Measurements from ENCODE around the gene CGB1. TPM values are rescaled to one million over a fixed set of nuclear protein-coding genes. Genes with fewer than 3 reads are reported as not detected.

CGB1 gene
- total RNA-seq, 1 experiment from 2014 or later = not detected

DNA sequence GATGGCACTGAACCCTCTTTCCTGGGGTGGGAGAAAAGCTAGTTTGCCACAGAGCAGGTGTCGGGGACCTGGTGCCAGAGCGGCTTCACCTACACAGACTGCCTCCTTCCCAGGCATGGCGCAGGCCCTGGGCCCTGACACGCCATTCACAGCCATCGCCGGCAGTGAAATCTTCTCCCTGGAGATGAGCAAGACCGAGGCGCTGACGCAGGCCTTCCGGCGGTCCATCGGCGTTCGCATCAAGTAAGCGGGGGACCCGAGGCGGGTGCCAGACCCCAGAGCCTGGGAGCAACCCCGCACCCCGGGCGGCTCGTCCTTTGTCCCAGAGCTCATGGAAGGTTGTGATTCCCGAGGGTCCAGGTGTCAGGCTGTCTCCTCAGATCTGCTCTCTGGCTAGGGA is 29.8 kb downstream of the CGB1 start:
- no peaks in the 10 kb centered on the region for H3K9me3 ChIP-seq
- TF ChIP-seq, protein P1, sequence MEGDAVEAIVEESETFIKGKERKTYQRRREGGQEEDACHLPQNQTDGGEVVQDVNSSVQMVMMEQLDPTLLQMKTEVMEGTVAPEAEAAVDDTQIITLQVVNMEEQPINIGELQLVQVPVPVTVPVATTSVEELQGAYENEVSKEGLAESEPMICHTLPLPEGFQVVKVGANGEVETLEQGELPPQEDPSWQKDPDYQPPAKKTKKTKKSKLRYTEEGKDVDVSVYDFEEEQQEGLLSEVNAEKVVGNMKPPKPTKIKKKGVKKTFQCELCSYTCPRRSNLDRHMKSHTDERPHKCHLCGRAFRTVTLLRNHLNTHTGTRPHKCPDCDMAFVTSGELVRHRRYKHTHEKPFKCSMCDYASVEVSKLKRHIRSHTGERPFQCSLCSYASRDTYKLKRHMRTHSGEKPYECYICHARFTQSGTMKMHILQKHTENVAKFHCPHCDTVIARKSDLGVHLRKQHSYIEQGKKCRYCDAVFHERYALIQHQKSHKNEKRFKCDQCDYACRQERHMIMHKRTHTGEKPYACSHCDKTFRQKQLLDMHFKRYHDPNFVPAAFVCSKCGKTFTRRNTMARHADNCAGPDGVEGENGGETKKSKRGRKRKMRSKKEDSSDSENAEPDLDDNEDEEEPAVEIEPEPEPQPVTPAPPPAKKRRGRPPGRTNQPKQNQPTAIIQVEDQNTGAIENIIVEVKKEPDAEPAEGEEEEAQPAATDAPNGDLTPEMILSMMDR (IDR thresholded peaks at IDR 0.05; ENCODE audit: insufficient read depth in 1 of 2, low read depth in 1 of 2, low read length in 1 of 2, severe bottlenecking in 1 of 2, unreplicated experiment in 1 of 2) = no peak
- CTCF ChIA-PET = interaction anchor here (1.4 kb wide), 1 partner anchor 91 kb away, joined by 3 read pairs; no protein-coding TSS in a partner anchor
- no peak overlapping the region for H3K4me3 ChIP-seq (ENCODE audit: low read depth, low read length)
- no TSS peak for BruUV-seq (replicated peaks)
- no peak for DNase-seq
- H3K27ac Mint-ChIP-seq (ENCODE audit: unreplicated experiment) = no peak overlapping the region
- intact Hi-C loops (cut with micrococcal nuclease; ENCODE audit: unreplicated experiment) = no loop called here
- H3K4me3 Mint-ChIP-seq (ENCODE audit: unreplicated experiment) = no peak overlapping the region
- H3K27me3 ChIP-seq (replicated peaks; ENCODE audit: control insufficient read depth, insufficient read depth, low read length) = no peaks in the 10 kb centered on the region
- no peaks in the 10 kb centered on the region for H3K4me1 ChIP-seq
- H3K9me3 Mint-ChIP-seq (ENCODE audit: unreplicated experiment) = no peaks in the 10 kb centered on the region
- no peaks in the 10 kb centered on the region for H3K4me1 Mint-ChIP-seq (ENCODE audit: low read depth, unreplicated experiment)
- peaks cover 1% of the 10 kb centered on the region; the same call in 1 of the 2 replicates for H3K36me3 ChIP-seq (ENCODE audit: control insufficient read depth, insufficient read depth, low read length)
- POLR2A ChIA-PET = no interaction called here
- peaks cover 62% of the 10 kb centered on the region for H3K36me3 Mint-ChIP-seq (ENCODE audit: insufficient read depth, unreplicated experiment)
- no peaks in the 10 kb centered on the region for H3K27me3 Mint-ChIP-seq (ENCODE audit: insufficient read depth, unreplicated experiment)

DNA sequence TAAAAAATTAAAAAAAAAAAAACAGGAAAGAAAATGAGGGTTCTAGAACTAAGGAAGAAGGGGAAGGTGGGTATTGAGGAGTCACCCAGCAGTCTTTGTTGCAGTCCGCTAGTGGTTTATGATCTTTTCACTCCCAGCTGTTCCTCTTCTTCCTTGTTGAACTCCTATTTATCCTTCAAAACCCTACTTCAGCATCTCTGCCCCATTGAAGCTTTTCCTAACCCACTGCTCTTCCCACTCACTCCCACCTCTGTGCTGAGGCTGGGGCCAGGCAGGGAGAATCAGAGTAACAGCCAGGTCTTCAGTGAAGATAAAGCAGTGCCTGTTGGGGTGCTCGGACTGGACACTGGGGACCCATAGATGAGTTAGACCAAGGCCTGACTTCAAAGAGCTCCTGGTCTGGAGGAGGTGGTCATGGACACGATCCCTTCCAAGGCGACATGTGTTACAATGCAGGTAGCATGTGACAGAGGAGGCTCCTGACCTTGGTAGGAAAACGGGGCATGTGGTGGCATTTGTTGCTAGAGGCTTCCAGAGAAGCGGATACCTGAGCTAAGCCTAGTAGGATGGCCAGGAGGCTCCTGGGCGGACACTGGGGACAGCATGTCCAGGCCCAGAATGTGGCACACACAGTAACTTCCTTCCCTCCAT is 31.6 kb downstream of the CGB1 start:
- TF ChIP-seq, protein P1 (IDR thresholded peaks at IDR 0.05; ENCODE audit: insufficient read depth in 1 of 2, low read depth in 1 of 2, low read length in 1 of 2, severe bottlenecking in 1 of 2, unreplicated experiment in 1 of 2) = no peak
- Histone ChIP-seq H3K4me3 (ENCODE audit: low read depth, low read length) (no peak overlapping the region), H3K4me1 (no peaks in the 10 kb centered on the region), H3K27me3 (replicated peaks; ENCODE audit: control insufficient read depth, insufficient read depth, low read length) (no peaks in the 10 kb centered on the region), H3K9me3 (no peaks in the 10 kb centered on the region), H3K36me3 (ENCODE audit: control insufficient read depth, insufficient read depth, low read length) (peaks cover 1% of the 10 kb centered on the region; the same call in 1 of the 2 replicates)
- CTCF ChIA-PET = no interaction called here
- H3K9me3 Mint-ChIP-seq (ENCODE audit: unreplicated experiment) = no peaks in the 10 kb centered on the region
- POLR2A ChIA-PET = no interaction called here
- no peak for DNase-seq
- H3K4me1 Mint-ChIP-seq (ENCODE audit: low read depth, unreplicated experiment) = no peaks in the 10 kb centered on the region
- H3K27me3 Mint-ChIP-seq (ENCODE audit: insufficient read depth, unreplicated experiment) = no peaks in the 10 kb centered on the region
- H3K4me3 Mint-ChIP-seq (ENCODE audit: unreplicated experiment) = no peak overlapping the region
- peaks cover 66% of the 10 kb centered on the region for H3K36me3 Mint-ChIP-seq (ENCODE audit: insufficient read depth, unreplicated experiment)
- intact Hi-C loops (cut with micrococcal nuclease; ENCODE audit: unreplicated experiment) = no loop called here
- no TSS peak for BruUV-seq (replicated peaks)
- no peak overlapping the region for H3K27ac Mint-ChIP-seq (ENCODE audit: unreplicated experiment)

DNA sequence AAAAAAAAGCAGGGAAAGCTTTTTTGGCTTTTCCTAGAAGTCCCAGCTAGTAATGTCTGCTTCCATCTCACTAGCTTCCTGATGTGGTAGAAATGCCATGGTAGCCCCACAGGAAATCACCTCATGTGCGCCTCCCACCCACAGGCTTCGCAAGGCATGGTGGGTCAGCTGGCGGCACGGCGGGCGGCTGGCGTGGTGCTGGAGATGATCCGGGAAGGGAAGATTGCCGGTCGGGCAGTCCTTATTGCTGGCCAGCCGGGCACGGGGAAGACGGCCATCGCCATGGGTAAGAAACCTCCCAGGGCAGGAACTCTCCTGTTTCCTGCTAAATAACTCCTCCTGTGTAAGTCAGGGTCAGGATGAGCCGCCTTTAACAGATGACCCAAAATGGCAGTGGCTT is 32.6 kb downstream of the CGB1 start:
- H3K27me3 Mint-ChIP-seq (ENCODE audit: insufficient read depth, unreplicated experiment) = no peaks in the 10 kb centered on the region
- ChIA-PET CTCF (interaction anchor here (0.5 to 0.6 kb wide), 2 partner anchors 124 to 126 kb away, joined by 3 read pairs; no protein-coding TSS in a partner anchor), POLR2A (interaction anchor here (0.7 kb wide), 1 partner anchor 124 kb away, joined by 3 read pairs; no protein-coding TSS in a partner anchor)
- H3K4me3 ChIP-seq (ENCODE audit: low read depth, low read length) = no peak overlapping the region
- H3K9me3 Mint-ChIP-seq (ENCODE audit: unreplicated experiment) = no peaks in the 10 kb centered on the region
- no peak overlapping the region for H3K4me3 Mint-ChIP-seq (ENCODE audit: unreplicated experiment)
- intact Hi-C loops (cut with micrococcal nuclease; ENCODE audit: unreplicated experiment) = no loop called here
- H3K36me3 Mint-ChIP-seq (ENCODE audit: insufficient read depth, unreplicated experiment) = peaks cover 67% of the 10 kb centered on the region
- TF ChIP-seq, protein P1 (IDR thresholded peaks at IDR 0.05; ENCODE audit: insufficient read depth in 1 of 2, low read depth in 1 of 2, low read length in 1 of 2, severe bottlenecking in 1 of 2, unreplicated experiment in 1 of 2) = no peak
- H3K27me3 ChIP-seq (replicated peaks; ENCODE audit: control insufficient read depth, insufficient read depth, low read length) = no peaks in the 10 kb centered on the region
- no peaks in the 10 kb centered on the region for H3K4me1 ChIP-seq
- no TSS peak for BruUV-seq (replicated peaks)
- no peaks in the 10 kb centered on the region for H3K4me1 Mint-ChIP-seq (ENCODE audit: low read depth, unreplicated experiment)
- DNase-seq = no peak
- no peaks in the 10 kb centered on the region for H3K9me3 ChIP-seq
- no peaks in the 10 kb centered on the region; the same call in 1 of the 2 replicates for H3K36me3 ChIP-seq (ENCODE audit: control insufficient read depth, insufficient read depth, low read length)
- no peak overlapping the region for H3K27ac Mint-ChIP-seq (ENCODE audit: unreplicated experiment)

All from Caco-2 (cell line).